Type B pancreatic cell (in vitro differentiated cells): Measurements from ENCODE around the gene ADGRB3. TPM values are rescaled to one million over a fixed set of nuclear protein-coding genes. Genes with fewer than 3 reads are reported as not detected.

ENCODE experiments used
- DNase-seq: peaks from one replicate; pipeline ENCODE4 v3.0.0; 2021; ENCODE audit warnings: mixed read lengths; ENCODE audit not compliant: unreplicated experiment; ENCODE audit errors: extremely low spot score
- H3K27ac Mint-ChIP-seq: 2 replicates; pipeline ENCODE4 v1.8.0; 2021; ENCODE audit warnings: mild to moderate bottlenecking, mixed read lengths
- H3K27me3 Mint-ChIP-seq: 2 replicates; pipeline ENCODE4 v1.8.0; 2021; ENCODE audit warnings: mixed read lengths
- H3K36me3 Mint-ChIP-seq: 2 replicates; pipeline ENCODE4 v1.8.0; 2021; ENCODE audit warnings: mixed read lengths
- H3K4me1 Mint-ChIP-seq: one replicate; pipeline ENCODE4 v1.8.0; 2021; ENCODE audit warnings: mixed read lengths; ENCODE audit not compliant: unreplicated experiment
- H3K4me3 Mint-ChIP-seq: 2 replicates; pipeline ENCODE4 v1.8.0; 2021; ENCODE audit warnings: mild to moderate bottlenecking, mixed read lengths
- H3K9me3 Mint-ChIP-seq: 2 replicates; pipeline ENCODE4 v1.8.0; 2021; ENCODE audit warnings: mixed read lengths
- CTCF ChIP-seq: fragments of 200-600 bp; sonication (generic); conservative IDR thresholded peaks from 2 replicates; pipeline ENCODE4 v1.5.0; 2021; ENCODE audit warnings: antibody characterized with exemption, mild to moderate bottlenecking
- total RNA-seq: library from RNA; stranded (reverse); gene quantifications from 2 replicates; pipeline ENCODE4 v1.2.1, GENCODE V29; 2021; ENCODE audit warnings: low replicate concordance

Gene ADGRB3
- total RNA-seq, 1 donor from 2014 or later, result 2.0 TPM

DNA sequence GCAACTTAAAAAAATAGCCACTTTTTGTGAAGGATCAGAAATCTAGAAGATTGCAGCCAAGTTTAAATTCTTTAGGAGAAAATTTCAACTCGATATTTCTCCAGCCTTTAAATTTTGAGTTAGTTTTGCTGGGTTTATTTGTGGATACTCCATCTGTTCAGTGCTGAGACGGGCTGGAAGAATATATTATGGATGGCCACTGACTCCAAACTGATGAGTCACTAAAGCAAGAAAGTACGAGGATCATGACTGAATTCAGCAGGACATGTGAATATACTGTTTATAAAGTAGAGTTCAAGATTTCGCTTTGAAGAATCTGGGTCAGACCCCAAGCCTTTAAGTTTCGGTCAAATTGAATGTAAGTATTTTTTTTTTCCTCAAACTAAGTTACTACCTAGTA, 199.5 kb downstream of the ADGRB3 start:
- no peak overlapping the region for H3K27ac Mint-ChIP-seq
- TF ChIP-seq CTCF, result no peak
- no peaks in the 10 kb centered on the region for H3K9me3 Mint-ChIP-seq
- H3K4me3 Mint-ChIP-seq, result no peak overlapping the region
- H3K36me3 Mint-ChIP-seq, result no peaks in the 10 kb centered on the region
- no peak for DNase-seq
- no peaks in the 10 kb centered on the region for H3K4me1 Mint-ChIP-seq
- no peaks in the 10 kb centered on the region for H3K27me3 Mint-ChIP-seq

DNA sequence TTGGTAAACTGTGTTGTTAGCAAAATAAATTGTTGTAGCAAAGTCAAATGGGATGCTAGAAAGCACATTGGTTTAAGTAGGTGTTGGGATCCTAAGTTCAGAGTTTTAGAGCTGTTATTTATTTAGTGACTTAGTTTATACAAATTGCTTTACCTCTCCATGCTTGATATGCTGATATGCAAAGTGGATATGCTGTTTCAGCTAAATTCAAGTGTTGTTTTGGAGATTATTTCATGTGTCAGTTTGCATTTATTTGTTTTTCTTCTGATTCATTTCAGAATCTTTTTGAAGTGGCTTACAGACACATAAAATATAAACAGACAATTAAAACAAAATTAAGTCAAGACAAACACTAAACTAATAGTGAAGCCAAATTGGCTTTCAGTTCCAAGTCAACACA, 203.5 kb downstream of the ADGRB3 start:
- Mint-ChIP-seq H3K4me3 (no peak overlapping the region), H3K4me1 (no peaks in the 10 kb centered on the region), H3K27ac (no peak overlapping the region), H3K27me3 (no peaks in the 10 kb centered on the region), H3K9me3 (no peaks in the 10 kb centered on the region), H3K36me3 (no peaks in the 10 kb centered on the region)
- TF ChIP-seq CTCF, result no peak
- no peak for DNase-seq

DNA sequence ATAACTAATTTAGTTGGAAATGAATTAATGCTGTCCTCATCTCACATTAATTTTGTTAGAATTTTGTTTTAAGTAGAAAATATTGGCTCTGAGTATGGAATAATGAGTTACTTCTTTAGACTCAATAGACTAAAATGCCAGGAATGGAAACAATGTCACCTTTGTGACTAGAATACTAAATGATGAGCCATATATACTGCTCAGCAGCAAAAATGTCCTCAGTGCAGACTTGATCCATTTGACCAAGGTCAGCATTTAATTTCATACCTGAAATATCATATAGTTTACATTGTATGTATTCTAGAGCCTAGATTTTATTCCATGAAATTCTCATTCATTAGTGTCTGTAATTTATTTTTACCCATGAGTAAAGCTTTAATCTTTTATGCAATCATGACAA, 217.7 kb downstream of the ADGRB3 start:
- Mint-ChIP-seq H3K4me1 (no peaks in the 10 kb centered on the region), H3K4me3 (no peak overlapping the region), H3K27ac (no peak overlapping the region), H3K36me3 (no peaks in the 10 kb centered on the region), H3K27me3 (no peaks in the 10 kb centered on the region), H3K9me3 (peaks cover 2% of the 10 kb centered on the region)
- TF ChIP-seq CTCF, result no peak
- no peak for DNase-seq

GRCh38 chr6:68859233-68859632, 224.2 kb downstream of the ADGRB3 start:
- Mint-ChIP-seq H3K9me3 (peaks cover 10% of the 10 kb centered on the region), H3K36me3 (no peaks in the 10 kb centered on the region), H3K27ac (no peak overlapping the region), H3K27me3 (no peaks in the 10 kb centered on the region), H3K4me1 (no peaks in the 10 kb centered on the region), H3K4me3 (no peak overlapping the region)
- no peak for DNase-seq
- no peak for TF ChIP-seq CTCF

GRCh38 chr6:68868646-68869045, 233.6 kb downstream of the ADGRB3 start:
- Mint-ChIP-seq H3K36me3 (no peaks in the 10 kb centered on the region), H3K4me1 (no peaks in the 10 kb centered on the region), H3K4me3 (no peak overlapping the region), H3K27me3 (peaks cover 4% of the 10 kb centered on the region), H3K27ac (no peak overlapping the region), H3K9me3 (no peaks in the 10 kb centered on the region)
- DNase-seq, result no peak
- no peak for TF ChIP-seq CTCF

GRCh38 chr6:68873236-68873635, 238.2 kb downstream of the ADGRB3 start:
- no peak overlapping the region for H3K4me3 Mint-ChIP-seq
- no peak overlapping the region for H3K27ac Mint-ChIP-seq
- TF ChIP-seq CTCF, result no peak
- peaks cover 4% of the 10 kb centered on the region for H3K27me3 Mint-ChIP-seq
- no peaks in the 10 kb centered on the region for H3K4me1 Mint-ChIP-seq
- H3K9me3 Mint-ChIP-seq, result no peaks in the 10 kb centered on the region
- DNase-seq, result no peak
- H3K36me3 Mint-ChIP-seq, result no peaks in the 10 kb centered on the region
